Activated naive CD4-positive, alpha-beta T cell treated with anti-CD3 and anti-CD28 coated beads, Interleukin-2, amount 50 U/mL, for 16 hours (primary cell): Measurements from ENCODE around the gene SCARF2.
"Not testable (repeated sequence)": the region's sequence is repeated elsewhere in the genome, so short reads cannot be mapped to it uniquely, and the experiment has no call there.

Experiments used
- DNase-seq: peaks from one replicate; pipeline ENCODE4 v3.0.0-alpha.2; 2020

The SCARF2 gene

GRCh38 chr22:20459152-20459542, 21.5 kb upstream of the SCARF2 start:
- DNase-seq = no peak

GRCh38 chr22:20458530-20459151, 21.0 kb upstream of the SCARF2 start:
- no peak for DNase-seq

- no peak for DNase-seq
Measured at GRCh38 chr22:20457506-20458240, 20.0 kb upstream of the SCARF2 start.

GRCh38 chr22:20456722-20457076, 19.1 kb upstream of the SCARF2 start:
- DNase-seq = no peak

GRCh38 chr22:20456064-20456721, 18.6 kb upstream of the SCARF2 start:
- DNase-seq = peak; percentile 78

GRCh38 chr22:20455709-20456063, 18.1 kb upstream of the SCARF2 start:
- DNase-seq = no peak

- DNase-seq = no peak
Measured at GRCh38 chr22:20453222-20453621, 15.6 kb upstream of the SCARF2 start.

- no peak for DNase-seq
Measured at GRCh38 chr22:20451920-20452319, 14.3 kb upstream of the SCARF2 start.

GRCh38 chr22:20451129-20451778, 13.6 kb upstream of the SCARF2 start:
- not testable (repeated sequence) for DNase-seq

- no peak for DNase-seq
Measured at GRCh38 chr22:20450551-20450906, 12.9 kb upstream of the SCARF2 start.

- DNase-seq = no peak
Measured at GRCh38 chr22:20449819-20450550, 12.4 kb upstream of the SCARF2 start.

- no peak for DNase-seq
Measured at GRCh38 chr22:20448630-20449029, 11.0 kb upstream of the SCARF2 start.

GRCh38 chr22:20446383-20446970, 8.9 kb upstream of the SCARF2 start:
- no peak for DNase-seq

- DNase-seq = no peak
Measured at GRCh38 chr22:20444325-20444724, 6.7 kb upstream of the SCARF2 start.

- DNase-seq = no peak
Measured at GRCh38 chr22:20442485-20443284, 5.1 kb upstream of the SCARF2 start.

GRCh38 chr22:20441631-20442484, 4.2 kb upstream of the SCARF2 start:
- DNase-seq = no peak

- no peak for DNase-seq
Measured at GRCh38 chr22:20440637-20441591, 3.3 kb upstream of the SCARF2 start.

GRCh38 chr22:20439928-20440575, 2.4 kb upstream of the SCARF2 start:
- DNase-seq = no peak

GRCh38 chr22:20439556-20439927, 1.9 kb upstream of the SCARF2 start:
- DNase-seq = no peak
